HG02759 (cell line): ENCODE measurements around the gene RNF128.

Experiments used
- ATAC-seq: cut with Tn5 transposase; IDR thresholded peaks from one replicate; pipeline ENCODE4 v1.9.1; 2021; ENCODE audit warnings: mild to moderate bottlenecking, moderate library complexity; ENCODE audit not compliant: unreplicated experiment

The RNF128 gene, protein sequence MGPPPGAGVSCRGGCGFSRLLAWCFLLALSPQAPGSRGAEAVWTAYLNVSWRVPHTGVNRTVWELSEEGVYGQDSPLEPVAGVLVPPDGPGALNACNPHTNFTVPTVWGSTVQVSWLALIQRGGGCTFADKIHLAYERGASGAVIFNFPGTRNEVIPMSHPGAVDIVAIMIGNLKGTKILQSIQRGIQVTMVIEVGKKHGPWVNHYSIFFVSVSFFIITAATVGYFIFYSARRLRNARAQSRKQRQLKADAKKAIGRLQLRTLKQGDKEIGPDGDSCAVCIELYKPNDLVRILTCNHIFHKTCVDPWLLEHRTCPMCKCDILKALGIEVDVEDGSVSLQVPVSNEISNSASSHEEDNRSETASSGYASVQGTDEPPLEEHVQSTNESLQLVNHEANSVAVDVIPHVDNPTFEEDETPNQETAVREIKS

DNA sequence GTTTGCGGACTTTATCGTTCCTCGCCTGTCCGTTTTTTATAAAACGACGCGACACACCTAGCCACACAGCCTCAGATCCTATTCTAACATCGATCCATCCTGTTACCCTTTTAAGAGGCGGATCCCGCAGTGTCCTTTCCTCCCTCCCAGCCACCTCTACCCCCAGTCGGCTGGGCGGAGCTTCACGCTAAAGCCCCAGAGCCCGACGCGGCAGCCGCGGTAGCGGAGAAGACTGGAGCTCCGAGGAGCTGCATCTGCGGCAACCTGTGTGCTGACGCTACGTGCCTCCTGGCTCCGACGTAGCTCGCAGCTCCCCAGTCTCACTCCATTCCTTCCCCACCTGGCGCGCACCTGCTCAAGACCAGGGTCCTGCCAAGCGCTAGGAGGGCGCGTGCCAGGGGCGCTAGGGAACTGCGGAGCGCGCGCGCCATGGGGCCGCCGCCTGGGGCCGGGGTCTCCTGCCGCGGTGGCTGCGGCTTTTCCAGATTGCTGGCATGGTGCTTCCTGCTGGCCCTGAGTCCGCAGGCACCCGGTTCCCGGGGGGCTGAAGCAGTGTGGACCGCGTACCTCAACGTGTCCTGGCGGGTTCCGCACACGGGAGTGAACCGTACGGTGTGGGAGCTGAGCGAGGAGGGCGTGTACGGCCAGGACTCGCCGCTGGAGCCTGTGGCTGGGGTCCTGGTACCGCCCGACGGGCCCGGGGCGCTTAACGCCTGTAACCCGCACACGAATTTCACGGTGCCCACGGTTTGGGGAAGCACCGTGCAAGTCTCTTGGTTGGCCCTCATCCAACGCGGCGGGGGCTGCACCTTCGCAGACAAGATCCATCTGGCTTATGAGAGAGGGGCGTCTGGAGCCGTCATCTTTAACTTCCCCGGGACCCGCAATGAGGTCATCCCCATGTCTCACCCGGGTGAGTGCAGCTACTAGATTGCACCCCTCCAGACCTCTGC lies at the start of gene RNF128:
RNF128 (plus strand) TSS at position 217 of the 953 bp plus-strand sequence; CDS start at position 430, 213 bp downstream.
- ATAC-seq, result peak; percentile 72

DNA sequence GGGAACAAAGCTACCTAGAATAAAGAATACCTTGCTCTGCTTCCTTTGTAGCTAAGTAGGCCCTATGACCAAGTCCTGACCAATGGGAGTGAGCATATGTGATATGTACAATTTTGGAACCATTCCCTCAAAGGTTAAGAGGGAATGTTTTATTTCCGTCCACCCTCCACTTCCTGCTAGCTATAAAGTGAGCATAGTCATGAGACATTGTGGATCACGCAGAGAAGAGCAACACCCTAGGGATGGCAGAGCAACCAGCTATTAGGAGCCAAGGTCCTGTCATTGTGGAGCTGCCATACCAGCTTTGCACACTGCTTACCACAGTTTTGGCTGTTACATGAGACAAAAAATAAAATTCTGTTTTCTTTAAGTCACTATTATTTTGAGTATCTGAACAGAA lies 45.8 kb upstream of the RNF128 start:
- ATAC-seq, result no peak

DNA sequence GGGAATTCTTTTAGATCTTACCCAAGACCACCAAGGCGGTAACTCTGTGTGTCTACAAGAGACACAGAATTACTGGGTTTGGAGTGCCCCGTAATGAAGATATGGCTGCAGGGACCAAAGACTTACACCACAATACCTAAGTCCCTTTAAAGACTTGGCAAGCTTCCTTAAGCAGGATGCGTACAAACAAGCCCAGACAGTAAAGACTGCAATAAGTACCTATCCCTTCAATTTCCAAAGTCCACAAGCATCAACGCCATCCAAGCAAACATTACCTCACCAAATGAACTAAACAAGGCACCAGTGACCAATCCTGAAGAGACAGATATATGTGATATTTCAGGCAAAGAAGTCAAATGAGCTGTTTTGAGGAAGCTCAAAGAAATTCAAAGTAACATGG lies 42.3 kb upstream of the RNF128 start:
- ATAC-seq, result no peak

DNA sequence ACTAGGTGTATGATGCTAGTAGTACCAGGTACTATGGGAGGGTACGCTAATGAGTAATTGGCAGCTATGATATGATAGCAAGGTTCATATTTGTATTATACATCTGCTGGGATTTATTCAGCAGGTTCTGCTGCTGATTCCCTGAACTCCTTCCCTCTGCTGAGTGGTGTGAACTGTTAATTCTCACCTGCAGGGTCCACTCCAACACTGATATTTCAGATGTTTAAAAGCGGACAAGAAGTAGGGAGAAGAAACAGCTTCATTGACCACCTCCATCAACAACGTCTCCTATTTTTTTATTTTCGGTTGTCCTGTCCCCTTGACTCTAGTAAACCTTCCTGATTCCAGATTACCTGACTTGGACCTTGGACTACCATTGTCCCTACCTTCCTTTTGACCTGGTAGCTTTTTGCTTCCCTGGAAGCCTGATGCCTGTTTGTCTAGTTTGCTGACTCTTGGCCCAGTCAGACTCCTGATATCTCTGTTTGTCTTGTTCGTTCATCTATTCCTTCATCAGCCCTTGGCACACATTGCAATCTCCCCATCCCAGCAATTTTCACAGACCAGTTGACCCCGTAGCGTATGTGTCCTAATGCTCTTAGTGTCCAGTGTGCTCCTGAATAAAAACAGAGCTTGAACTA lies 34.0 kb upstream of the RNF128 start:
- no peak for ATAC-seq

DNA sequence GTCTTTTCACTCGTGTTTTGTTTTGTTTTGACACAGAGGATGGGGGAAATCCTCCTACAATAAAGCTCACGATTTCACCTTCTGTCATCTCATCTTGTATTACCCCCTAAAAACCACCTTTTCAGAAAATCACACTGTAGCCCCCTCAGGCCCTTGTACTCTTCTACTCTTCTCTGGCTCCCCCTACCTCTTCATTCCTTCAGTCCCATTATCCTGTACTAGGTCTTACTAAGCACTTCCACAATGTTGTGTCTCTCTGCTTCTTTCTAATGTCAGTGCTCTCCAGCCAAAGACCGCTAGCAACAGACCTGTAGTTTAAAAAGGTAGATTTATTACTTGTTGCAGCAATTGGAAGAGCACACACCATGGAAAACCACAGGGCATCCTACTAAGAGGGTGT lies 30.0 kb upstream of the RNF128 start:
- no peak for ATAC-seq

DNA sequence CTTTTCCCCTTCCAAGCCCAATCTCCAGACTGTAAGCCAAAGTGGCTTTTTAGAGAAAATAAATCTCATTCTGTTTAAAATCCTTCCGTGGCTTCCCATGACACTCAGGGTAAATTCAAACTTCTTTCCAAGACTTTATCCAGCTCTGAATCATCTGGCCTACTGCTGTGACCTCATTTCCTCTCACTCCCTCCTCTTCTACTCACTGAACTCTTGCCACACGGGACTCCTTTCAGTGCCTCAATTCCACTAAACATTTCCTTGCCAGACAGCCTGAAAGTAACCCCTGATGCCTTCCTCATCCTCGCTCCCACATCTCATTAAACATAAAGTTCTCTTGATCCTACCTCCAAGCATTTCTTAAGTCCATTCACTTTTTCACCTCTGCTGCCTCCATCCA lies 27.8 kb upstream of the RNF128 start:
- ATAC-seq, result no peak

DNA sequence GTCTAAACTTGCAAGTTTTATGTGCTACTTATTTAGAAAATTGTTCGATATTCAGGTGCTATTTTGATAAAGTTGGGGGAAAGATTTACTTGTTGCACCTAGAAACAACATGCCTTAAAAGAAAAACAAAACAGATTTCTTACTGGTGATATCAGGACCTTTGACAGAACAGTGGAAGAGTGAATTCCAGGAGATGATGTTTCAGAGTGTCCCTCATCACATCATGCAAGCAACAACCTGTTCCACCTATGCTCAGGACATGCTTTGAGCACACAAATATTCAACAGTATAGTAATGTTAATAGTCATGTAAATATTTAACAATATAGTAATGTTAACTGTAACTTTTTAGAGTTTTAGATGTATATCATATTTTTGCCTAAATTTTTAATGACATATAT lies 23.9 kb upstream of the RNF128 start:
- ATAC-seq, result no peak

DNA sequence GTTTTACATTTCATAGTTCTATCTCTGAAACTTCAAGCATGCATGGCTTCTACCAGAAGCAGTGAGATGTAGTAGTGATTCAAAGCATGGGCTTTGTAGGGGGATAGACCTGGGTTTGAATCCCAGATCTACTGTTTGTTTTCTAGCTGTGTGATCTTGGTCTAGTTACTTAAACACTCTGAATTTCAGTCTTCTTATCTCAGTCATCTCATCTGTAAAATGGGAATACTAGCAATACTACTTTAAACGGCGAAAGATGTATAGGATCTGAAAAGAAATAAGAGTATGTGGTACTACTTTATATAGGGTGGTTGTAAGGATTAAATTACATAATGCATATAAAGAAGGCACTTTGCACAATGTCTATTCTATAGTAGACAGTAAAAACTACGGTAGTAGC lies 20.0 kb upstream of the RNF128 start:
- ATAC-seq, result no peak

DNA sequence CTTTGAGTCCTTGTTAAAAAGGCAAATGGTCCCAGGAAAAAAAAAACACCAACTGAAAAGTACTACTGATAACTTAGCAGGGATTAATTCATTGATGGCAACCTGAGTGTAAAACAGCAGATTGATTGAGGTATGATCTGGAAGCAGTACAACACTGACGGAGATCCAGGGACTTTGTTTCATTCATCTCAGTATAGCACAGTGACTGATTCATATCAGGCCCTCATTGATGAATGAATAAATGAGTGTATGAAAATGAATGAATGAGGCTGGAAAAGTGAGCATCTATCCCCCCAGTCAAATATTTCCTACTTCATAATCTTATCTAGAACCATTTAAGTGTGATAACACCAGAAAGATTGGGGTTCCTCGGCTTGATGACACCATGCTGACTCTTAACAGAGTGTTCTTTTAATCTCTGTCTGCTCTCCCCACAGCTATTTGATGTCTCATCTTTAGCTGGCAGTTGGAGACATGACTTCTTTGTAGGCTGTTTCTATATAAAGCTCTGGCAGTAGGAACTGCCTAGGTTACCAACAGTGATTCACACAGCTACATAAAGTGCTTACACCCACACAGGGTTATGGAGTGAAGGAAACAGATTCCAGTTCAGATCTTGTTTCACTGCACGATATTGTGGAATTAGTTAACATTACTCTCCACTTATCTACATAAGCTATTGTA lies 18.6 kb upstream of the RNF128 start:
- ATAC-seq, result no peak

DNA sequence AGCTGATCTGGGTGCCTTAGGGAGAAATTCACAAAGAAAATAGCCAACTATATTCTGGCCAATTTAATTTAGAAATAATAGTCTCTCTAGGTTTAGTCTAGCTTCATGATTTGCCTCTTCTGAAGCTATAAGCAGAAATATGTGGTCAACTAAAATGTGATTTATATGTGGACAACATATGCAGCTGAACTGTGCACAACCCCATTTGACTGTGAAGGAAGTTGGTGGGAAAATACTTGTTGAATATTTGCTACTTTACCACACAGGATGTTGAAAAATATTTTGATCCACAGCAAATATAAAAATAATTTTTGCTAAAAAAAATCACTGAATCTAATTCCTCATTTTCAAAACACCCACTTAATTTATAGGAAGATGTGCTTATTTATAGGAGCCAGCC lies 15.7 kb upstream of the RNF128 start:
- no peak for ATAC-seq

DNA sequence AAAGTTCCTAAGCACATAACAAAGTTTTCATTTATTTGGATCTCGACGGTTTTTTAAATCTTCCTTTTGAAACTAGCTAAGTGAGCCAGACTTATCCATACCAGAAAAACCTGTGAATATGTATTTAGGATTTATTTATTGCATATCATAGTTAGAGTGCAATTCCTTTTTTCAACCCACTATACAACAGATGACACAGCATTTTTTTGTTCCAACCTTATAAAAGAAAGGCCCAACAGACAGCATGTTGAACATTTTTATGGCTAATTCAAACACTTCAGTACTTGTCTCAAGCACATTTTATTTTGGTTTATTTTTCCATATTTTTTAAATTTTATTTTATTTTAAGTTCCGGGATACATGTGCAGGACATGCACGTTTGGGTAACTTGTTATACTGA lies 15.1 kb upstream of the RNF128 start:
- no peak for ATAC-seq

DNA sequence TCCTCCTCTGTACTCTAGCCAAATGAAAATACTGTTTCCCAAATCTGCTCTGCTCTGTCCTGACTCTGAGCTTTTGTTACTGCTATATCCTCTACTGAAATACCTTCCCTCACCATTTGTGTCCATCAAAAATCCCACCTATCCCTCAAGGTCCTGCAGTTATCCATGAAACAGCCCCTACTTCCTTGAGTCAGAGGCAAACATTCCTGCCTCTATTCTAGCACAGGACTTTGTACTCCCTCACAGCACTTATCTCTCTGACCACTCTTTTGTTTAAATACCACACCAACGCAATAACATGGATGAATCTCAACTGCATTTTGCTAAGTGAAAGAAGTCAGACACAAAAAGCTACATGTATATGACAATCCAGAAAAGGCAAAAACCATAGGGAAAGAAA lies 10.5 kb upstream of the RNF128 start:
- no peak for ATAC-seq

DNA sequence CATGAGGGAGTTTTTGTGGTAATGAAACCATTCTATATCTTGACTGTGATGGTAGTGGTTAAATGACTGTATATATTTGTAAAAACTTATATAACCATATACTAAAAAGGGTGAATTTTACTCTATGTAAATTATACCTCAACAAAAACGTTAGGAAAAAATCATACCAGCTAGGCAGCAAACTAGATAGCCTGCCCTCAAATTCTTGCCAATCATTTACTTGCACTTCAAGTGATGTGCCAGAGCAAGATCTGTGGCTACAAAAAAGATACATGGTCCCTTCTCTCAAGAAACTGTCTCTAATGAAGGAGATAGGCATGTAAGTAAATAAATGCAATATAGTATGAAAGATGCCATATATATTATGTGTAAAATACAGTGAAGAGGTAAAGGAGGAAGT lies 10.0 kb upstream of the RNF128 start:
- no peak for ATAC-seq

DNA sequence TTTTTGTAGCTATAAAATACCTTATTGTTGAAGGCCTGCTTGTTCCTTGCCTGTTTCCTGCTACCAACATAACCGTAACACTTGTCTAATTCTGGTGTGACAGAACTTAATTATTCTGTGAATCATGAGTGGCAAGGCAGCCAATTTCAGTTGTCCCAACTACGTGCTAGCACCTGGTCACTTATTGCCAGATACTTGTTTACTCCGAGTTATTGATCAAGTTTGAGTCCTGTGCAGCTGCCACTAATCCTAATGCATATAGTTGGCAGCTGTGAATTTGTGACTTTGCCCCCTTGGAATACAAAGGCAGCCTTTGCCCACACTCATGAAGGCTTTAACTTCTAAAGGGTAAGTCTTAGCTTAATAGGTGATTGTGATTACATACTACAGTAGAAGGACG lies 7.8 kb upstream of the RNF128 start:
- no peak for ATAC-seq

DNA sequence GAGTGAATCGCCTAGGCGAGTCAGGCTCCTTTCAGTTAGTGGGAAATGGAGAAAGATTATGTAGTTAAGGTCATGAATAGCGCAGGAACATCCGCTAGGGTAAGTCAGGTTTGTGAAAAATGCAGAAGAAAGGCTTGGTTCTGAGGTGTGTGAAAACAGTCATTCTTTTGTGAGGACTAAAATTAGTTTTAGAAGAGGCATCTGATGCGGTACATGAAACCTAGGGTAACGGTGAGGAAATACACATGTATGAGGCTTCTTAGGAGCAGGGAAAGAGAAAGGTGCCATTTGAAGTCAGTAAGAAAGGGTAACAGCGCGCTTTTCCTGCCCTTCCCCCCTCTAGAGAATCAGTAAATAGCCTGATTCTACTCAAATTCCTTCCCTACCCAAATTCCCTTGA lies 570 bp upstream of the RNF128 start:
- ATAC-seq, result no peak

DNA sequence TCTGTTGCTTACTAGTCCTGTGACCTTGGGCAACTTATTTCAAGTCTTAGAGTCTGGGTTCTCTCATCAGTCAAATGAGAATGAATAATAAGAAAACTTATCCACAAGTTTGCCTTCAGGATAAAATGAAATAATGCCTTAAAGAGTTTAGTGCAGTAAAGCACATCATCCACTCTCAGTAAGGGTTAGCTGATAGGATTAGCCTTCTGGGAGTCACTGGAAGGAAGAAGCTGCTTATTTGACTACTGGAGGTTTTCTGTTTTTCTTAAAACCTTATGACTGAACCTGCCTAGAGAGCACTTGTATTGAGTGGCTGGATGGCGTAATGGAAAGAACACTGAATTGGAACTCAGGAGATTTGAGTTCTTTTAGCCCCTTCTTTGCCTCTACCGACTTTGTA lies 1.8 kb downstream of the RNF128 start:
- ATAC-seq, result no peak

DNA sequence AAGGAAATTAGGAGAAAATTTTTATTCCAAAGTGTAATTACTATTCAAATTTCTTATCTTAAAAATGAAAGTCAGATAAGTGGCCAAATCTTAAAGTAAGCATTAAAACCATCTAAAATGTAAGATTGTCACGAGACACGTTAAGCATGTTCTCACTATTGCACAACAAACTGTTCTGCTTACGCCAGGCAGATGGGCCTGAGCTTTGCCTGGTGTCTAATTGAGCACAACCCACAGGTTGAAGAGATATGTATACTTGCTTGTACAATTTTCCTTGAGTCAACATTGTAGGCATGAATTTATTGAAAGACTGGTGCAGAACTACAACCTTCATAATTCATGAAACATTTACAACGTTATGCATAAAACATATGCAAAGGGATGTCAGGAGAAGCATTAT lies 3.9 kb downstream of the RNF128 start:
- no peak for ATAC-seq

DNA sequence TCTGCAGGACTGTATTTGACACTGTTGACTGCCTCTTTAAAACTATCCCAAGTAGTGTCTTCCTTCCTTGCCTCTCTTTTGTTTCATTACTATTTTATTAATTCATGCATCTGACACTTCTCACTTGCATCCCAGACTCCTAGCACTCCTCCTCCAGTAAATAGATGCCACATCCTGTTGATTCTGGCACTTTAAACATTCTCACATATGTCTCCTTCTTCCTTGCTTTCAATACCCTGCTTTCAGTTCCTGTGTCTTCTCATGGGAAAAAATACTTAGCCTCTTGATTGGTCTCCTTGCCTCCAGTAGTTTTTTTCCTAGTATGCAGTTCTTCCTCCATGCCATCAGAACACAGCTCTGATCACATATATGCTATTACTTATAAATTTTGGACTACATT lies 5.1 kb downstream of the RNF128 start:
- ATAC-seq, result no peak

DNA sequence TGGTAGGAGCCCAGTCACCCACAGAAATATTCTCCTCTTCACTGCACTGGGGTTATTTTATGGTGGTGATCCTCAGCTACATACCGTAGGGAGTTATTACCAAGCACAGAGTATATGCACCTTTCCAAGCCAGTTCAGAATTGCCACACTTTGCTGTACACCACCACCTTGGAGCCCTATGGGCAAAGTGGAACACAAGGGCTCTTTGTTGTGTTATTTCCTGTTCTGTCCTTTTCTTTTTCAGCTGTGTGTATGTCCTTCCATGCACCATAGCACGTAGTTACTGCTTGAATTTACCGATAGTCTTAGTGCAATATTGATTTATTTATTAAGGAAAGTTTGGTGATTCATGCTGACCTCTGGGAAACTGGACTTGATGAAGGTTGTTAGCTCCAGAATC lies 8.3 kb downstream of the RNF128 start:
- no peak for ATAC-seq

DNA sequence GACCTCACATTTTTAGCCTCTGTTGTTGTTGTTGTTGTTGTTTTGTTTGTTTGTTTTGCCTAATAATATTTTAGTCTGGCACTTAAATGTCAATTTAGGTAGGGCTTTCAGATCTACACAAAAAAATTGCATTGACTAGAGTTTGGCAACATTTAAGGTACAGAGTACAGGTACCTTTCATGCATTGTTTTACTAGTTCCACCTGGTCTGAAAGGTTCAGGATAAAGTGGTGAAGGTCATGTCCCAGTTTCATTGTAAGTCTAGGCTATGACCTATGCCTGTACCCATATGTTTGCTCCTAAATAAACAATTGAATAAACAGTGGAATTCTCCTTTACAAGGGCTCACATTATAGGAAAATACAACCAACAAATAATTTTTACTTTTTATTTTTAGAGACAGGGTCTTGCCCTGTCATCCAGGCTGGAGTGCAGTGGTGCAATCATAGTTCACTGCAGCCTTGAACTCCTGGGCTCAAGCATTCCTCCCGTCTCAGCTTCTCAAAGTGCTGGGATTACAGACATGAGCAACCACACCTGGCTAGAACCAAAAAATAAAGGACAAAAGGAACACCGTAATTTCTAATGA lies 13.8 kb downstream of the RNF128 start:
- ATAC-seq, result no peak

DNA sequence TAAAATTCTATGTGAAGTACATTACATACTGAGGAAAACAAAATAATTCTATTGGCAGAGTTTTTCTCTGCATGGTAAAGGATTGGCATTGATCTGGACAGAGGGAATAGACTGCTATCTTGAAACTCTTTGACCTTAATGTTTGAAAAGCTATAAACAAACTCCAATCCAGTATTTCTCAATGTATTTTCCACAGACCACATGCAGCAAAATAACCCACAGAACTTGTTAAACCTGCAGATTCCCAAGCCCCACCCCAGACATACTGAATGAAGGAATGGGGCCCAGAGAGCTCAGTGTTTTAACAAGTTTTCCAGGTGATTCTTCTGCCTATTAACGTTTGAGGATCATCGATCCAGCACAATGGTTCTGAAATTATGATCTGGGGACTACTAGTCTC lies 15.7 kb downstream of the RNF128 start:
- no peak for ATAC-seq
